Pons (tissue), 1 donor: ENCODE results near the gene BHLHE23.

Source experiments
- DNase-seq: peaks from one replicate; pipeline ENCODE4 v3.0.0-alpha.2; 2016; ENCODE audit warnings: low spot score

BHLHE23 gene

DNA sequence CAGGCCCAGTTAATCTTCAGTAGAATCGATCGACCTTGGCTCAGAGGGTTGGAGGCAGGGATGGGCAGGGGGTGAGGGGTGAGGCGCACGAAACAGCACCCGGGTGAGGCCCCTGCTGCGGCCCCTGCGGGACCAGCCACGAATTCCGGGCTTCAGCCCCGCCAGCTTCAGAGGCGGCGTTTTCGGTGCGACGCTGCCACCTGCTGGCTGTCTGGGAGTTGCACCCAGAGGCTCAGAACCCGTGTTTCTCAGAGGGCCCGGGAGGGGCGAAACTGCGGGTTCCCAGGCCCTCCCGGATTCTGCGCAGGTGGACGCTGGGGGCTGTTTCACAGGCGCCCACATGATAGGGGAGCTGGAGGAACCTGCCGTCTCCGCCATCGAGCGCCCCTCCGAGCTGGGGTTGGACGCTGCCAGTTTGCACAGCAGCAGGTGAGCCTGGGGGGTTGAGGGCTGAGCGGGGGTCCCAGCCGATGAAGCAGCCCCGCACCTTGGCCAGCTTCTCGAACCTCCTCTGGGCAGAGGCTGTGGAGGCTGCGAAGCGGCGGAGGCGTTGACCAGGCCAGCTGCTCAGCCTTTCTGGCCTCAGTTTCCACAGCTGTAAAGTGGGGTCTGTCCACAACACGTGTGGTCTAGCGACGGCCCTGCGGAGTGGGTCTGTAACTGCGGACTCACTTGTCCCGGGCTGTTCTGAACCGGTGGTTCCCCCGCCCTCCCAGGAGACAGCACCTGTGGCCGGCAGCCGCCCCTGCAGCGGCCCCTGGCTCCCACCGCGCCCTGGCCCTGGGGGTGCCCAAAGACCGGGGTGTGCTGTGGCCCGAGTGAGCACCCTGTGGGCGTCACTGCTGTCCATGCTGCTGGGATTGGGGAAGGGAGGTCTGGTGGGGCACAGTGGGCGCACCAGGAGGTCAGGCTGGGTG, 2.5 kb upstream of the BHLHE23 start:
- peak; percentile 21 for DNase-seq

DNA sequence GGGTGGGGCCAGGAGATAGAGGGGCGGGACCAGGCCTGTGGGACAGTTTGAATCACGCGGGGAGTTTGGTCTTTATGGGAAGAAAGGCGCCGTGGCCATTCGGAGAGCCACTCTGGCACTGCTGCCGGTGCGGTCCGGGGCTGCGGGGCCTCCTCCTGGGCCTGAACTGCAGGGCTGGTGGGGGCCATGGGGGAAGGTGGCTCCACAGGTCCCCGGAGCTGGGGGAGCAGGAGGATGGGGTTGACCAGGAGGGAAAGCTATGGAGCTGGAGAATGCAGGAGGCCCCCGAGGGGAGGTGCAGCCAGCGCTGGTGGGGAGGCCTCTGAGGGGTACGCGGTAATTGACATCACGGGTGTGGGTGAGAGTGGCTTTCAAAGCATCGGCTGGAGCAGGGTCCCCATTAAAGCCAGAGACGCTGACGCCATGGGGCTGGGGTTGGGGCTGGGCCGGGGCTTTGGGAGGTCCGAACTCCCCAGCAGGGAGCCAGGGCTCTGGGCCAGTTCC, 1.8 kb upstream of the BHLHE23 start:
- DNase-seq: no peak

DNA sequence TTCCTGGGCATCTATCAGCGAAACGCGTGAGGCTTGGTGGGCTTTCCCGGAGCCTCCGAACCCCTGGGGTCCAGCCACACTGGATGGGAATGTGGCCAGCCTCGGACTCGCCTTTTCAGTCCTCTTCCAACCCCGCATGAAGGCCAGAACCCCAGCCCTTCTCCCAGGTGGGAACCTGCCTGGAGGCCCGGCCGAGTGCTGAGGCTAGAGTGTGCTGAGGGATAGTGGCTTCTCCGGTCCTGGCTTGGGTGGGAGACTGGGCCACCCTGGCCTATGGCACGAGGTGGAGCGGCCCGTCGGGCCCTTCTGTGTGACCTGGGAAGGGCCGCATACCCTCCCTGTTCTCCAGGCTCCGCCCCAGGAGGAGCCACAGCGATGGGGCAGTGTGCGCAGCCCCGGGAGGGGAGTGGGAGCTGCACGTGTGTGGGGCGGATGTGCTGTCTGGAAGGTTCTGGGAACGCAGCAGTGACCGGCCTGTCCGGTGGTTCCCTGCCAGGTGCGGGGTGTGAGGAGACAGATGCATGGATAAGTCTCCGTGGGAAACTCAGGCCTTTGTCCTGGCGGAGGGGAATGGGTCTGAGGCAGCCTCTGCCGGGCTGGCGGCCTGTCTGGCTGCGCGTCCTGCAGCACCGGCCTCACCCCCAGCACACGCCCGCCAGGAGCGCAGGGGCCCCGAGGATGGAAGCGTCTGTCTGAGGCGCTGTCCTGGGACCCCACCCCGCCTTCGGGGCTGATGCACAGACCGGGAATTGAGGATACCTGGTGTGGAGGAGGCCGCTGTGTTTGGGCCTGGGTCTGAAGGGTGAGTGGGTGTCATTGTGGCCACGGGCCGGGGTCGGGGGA, 1.1 kb upstream of the BHLHE23 start:
- no peak for DNase-seq

DNA sequence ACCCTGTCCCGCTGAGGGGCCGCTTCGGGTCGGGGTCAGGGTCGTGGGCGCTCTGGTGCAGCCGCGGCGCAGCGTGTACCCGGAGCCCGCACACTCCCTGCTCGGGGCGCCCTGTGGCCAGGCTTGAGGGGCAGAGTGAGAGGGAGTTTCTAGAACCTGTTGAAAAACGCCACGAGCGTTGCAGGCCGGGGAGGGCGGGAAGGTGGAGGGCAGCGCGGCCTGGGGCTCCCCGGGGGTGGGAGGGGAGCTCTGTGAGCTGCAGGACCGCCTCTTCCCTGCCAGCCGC, 539 bp upstream of the BHLHE23 start:
- DNase-seq: no peak

DNA sequence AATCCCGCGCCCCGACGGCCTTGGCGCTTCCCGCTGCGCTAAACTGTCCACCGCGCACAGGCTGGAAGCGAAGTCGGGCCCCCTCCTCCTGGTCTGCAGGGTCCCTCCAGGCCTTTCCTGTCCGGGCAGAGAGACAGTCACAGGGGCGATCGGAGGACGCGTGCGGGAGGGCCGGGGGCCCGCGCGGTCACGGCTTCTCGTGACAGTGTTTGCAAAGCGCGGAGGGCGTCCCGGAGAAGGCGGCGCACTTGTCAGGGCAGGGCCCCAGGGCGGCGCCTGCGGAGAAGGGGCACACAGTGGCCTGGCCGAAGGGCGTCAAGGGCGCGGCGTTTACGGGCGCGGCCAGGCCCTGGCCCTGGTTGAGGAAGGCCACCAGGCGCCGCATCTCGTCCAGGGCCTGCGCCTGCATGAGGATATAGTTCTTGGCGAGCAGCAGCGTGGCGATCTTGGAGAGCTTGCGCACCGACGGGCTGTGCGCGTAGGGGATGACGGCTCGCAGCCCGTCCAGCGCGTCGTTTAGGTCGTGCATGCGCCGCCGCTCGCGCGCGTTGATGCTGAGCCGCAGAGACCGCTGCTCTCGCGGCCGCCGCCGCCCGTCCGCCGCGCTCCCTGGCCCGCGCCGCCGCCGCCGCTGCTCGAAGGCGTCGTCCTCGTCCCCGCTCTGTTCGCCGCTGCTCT, 763 bp downstream of the BHLHE23 start:
- no peak for DNase-seq

DNA sequence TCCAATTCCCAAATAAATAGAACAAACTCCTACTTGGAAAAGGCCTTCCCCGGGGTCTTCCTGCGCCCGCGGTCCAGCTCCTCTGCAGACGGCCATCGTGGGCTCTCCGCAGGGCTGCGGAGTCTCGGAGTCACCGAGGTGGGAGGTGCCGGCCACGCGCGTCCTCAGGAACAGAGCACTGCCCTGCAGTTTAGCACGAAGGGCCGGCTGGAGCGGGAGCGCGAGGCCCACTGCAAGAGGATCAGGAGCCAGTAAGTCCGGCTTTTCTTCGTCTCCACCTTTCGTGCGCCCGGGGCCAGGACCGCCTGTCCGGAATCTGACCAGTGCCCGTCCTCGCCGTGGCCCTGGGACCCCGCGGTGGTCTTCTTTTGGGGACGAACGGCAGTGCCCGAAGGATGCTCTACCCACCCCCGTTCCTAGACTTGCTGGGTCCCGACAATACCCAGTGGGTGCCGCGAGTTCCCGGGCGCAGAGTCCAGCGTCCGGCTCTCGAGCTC, 1.4 kb downstream of the BHLHE23 start:
- DNase-seq: no peak

DNA sequence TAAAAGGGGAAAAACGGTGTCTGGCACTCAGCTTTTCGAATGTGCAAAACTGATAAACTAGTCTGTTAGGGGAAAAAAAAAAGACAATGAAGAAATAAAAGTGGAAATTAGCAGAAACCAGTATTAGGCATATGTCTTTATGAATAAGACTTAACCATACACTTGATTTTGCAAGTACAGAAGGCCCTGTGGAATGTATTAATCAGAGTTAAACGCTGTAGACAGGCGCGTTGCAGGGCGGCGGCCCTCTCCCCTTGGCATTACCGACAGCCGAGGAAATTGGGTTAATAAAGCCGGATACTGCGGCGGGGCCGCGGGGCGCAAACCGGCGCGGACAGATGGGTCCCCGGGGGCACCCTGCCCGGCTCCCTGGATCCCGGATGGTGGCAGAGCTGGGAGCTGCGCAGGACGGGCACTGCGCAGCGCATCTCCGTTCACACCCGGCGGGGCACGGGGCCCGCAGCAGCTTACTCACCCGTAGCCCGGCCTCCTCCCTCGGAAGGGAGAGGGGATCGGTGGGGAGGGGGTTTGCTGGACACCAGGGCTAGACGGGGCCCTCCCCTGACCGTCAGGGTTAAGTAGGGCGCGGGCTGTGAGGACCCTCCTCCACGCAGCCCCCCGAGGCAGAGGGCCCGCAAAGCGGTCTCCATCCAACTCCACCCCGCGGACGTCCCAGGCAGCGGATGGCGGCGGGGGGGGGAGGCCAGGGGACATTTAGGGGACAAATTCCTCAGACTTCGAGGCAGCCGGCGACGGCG, 2.0 kb downstream of the BHLHE23 start:
- DNase-seq: no peak

DNA sequence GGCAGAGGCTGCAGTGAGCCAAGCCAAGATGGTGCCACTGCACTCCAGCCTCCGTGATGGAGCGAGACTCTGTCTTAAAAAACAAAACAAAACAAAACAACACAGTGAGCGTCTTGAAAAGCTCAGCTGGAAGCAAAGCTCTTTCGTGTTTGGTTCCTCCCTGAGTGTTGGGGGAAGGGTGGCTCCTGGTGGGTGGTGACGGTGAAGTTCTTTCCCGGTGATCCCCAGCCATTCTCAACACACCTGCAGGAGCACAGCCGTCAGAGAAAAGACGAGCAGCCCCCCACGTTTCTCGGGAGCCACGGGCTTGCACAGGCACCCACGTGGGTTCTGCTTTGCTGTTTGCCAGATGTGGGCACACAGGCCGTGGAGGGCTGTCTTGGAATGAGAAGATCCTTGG, 3.2 kb downstream of the BHLHE23 start:
- DNase-seq: no peak

DNA sequence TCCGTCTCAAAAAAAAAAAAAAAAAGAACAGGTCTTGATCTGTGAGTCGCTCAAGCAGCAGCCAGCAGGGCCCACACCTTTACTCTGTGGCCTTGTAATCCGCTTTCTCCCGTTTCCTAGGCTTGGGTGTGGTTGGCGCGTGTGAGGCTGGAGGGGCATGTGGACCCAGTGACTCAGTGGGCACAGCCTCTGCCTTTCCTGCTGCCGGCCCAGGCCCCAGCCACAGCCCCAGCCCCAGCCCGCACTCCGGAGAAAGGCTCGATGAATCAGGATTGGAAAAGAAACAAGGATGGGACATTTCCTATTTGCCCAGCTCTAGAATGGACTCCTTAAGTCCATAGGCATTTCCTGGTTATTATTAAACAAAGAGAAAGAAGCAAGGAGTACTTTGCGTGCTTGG, 4.3 kb downstream of the BHLHE23 start:
- no peak for DNase-seq

DNA sequence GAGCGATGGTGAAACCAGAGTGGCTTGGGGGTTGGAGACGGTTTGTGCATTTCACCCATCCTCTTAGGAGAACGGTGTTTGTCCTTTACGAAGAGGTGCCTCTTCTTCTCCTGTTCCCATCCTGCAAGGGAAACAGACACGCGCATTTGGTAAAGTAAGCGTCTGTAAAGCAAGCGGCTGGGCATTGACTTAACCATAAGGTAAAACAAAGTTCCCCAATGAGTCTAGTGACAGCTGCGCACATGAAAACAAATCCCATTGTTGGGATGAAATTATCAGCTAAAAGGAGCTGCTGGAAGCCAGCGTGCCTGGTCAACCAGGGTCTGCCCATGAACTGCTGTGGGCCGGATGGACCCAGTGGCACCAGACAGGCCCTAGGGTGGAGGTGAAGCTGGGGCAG, 5.8 kb downstream of the BHLHE23 start:
- no peak for DNase-seq

DNA sequence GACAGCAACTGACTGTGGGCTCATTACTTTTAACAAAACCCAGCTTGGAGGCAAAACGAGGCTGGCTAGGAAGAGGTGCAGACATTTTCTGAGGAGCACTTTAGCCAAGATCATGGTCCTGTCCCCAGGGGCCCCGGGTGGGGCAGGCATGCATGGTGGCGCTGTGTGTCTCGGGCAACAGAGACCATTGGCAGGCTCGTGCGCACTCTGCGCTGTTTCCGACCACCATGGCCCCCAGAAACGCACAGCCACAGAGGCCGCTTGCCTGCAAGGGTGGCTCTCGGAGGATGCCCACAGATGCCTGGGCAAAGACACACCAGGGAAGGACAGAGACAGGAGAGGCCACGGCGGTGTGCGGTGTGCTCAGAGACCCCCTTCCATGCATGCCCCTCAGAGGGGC, 6.7 kb downstream of the BHLHE23 start:
- no peak for DNase-seq

DNA sequence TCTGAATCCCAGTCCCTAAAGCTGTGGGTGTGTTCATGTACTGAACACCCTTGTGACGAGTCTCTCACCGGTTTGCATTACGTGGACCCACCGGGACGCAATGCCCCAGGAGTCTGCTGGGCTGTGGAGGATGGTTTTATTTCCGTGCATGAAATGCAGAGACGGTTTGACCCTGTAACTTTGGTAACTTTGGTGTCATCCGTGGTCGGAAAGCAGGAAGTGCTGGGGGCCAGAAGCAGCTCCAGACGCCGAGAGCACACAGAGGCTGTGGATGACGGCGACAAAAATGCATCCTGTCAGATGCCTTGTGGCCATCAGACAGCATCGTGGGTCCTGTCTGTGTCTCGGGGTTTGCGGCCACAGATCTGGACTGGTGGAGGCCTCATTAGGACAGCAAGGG, 7.2 kb downstream of the BHLHE23 start:
- DNase-seq: no peak

DNA sequence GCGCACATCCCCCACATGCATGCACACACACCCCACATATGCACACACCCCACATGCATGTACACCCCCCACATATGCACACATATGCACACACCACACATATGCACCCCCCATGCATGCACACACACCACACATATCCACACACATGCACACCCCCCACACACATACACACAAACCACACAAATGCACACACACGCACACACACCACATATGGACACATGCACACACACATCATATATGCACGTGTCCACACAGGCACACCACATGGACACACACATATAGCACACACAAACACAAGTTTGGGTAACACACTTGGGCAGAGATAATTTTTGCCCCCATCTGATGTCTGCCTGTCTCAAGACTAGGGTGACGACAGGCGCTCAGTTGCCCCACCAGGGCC, 8.3 kb downstream of the BHLHE23 start:
- no peak for DNase-seq

DNA sequence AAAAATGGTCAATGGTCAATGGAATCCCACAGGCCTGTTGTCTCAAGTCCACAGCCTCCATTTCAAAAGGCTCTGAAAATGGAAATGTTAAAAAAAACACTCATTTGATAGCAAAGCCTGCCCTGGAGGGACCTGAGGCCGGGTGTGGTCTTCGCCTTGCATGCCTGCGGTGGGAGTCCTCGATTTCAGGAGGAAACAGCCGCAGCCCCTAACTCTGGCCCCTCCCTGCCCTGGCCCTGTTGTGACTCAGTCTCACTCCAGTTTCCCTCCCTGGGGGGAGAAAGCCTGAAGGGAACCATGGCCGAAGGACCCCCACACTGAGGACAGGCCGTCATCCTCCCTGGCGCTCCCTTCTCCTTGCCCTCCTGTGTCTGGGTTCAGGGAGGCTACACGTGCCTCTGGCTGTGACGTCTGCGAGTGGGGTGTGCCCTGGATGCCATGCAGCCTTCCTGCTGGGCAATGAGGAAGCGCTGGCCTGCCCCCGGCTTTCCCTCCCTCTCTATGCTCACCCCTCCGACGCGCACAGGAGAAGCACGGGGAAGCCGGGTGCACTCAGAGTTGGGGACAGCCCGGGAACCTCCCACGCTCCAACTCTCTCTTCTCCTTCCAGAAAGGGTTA, 9.2 kb downstream of the BHLHE23 start:
- DNase-seq: no peak

DNA sequence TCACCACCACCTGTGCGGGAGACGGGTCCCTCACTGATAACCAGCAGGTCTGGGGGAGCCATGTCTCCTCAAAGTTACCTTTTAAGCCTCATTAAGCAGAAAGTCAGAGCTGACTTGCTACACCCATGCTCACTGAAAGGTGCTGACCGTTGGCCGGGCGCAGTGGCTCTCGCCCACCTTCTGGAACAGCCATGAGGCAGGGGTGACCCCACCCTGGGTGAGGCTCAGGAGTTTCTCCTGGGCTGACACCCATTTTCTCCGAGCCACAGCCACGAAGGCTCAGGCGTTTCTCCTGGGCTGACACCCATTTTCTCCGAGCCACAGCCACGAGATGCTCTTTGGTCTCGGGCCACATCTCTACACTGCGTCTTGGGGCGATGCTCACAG, 10.2 kb downstream of the BHLHE23 start:
- no peak for DNase-seq

DNA sequence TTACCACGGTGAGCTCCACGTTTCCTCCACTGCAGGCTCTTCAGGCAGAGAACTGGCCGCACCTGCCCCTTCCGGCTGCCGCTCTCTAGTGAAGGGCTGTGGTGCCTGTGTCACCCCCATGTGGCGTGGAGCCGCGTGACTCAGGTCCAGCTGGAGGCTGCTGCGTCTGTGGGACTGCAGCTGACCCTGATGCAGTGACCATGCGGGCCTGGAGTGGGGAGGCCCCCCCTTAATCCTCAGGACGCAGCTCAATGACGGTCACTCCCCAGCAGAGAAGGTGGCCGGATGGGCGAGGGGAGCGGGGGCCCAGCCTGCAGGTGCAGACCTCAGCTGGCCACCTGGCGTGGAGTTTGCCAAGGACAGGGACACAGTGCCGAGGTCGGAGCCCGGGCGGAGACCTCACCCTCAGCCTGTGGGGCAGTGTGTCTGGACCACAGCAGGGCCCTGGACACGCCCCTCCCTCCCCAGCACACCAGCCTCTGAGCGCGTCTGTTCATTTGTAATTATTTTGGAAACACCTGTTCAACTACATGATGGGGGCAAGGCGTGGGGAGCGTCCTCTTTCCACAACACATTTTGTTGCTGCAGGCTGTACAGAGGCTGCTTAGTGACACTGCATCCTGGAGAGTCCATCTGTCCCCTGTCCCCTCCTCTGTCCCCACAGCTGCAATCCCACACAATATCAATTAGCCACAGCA, 10.7 kb downstream of the BHLHE23 start:
- no peak for DNase-seq

DNA sequence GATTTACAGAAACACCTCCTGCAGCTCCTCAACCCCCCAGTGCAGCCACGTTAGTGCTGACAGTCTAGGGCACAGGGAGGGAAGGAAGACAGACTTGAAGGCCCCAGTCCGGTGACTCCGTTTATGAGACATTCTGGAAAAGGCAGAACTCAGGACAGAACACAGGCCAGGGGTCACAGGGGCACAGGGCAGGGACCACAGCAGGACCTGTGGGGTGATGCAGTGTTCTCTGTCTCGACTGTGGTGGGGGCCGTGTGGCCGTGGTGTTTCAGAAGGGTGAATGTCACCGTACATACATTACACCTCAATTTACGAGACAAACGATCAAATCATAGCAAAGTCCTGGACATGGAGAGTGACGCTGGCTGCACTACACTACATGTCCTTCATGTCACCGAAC, 11.3 kb downstream of the BHLHE23 start:
- no peak for DNase-seq

DNA sequence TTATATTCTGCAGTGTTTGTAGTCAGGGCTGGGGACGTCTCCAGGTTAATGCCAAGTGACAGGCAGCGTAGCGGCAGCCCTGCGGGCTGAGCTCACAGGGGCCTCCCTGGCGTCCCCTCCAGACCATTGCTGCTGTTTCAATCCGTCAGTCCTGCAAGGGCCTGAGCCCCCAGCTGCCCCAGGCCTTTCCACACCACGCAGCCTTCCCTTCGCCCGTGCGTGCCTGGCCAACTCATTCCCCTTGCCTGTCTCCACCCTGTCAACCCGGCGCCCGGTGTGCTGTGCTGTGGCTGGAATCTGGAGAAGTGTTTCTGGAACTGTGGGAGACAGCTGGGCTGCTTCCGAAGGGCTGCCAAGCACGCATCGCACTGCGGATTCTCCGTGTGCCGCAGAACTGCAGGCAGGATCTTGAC, 11.9 kb downstream of the BHLHE23 start:
- no peak for DNase-seq

DNA sequence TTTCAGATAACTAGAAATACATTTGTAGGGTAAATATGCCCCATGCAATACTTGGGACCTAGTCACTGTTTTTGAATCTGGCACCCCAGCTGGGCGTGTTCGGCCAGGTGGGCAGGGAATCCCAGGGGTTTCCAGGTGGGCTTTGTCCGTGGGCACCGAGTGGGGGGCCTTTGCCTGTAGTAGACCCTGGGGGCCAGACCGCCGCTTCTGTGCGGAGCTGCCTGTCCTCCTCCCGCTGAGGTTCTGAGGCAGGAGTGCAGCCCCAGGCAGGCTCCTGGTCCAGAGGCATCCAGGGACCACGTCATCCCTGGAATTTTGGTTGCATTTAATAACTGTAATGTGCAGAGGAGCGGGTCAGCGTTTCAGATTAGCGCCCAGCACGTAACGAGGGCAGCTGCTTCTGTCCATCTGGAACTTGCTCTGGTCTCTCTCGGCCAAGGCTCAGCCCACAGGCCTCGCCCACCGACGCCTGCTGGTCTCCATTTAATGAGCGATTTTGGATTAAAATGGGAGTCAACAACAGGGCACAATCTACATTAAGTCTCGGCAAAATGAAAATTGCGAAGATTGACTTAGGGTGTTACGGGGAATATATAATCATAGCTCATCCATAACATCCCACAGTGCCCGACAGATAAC, 12.8 kb downstream of the BHLHE23 start:
- DNase-seq: no peak

DNA sequence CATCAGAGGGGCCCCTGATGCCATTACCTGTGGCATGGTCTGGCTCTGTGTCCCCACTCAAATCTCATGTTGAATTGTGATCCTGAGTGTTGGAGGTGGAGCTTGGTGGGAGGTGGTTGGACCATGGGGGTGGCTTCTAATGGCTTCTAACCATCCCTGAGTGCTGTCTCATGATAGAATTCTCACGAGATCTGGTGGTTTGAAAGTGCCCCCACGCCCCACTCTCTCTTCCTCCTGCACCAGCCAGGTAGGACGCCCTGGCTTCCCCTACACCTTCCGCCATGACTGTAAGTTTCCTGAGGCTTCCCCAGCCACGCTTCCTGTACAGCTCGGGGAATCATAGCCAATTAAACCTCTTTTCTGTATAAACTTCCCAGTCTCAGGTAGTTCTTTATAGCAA, 14.9 kb downstream of the BHLHE23 start:
- no peak for DNase-seq
